ENCODE data around the gene ADAT2. TPM values are rescaled to one million over a fixed set of nuclear protein-coding genes. Genes with fewer than 3 reads are reported as not detected.
A peak's percentile ranks its signal among the peaks of the same experiment; 100 is the strongest.

Gene ADAT2
- total and polyA plus RNA-seq, 2 of the 13 experiments (the other 11 are each of a cell fraction or from before 2014, with no cell fraction given), result 10.5 to 18.3 TPM

DNA sequence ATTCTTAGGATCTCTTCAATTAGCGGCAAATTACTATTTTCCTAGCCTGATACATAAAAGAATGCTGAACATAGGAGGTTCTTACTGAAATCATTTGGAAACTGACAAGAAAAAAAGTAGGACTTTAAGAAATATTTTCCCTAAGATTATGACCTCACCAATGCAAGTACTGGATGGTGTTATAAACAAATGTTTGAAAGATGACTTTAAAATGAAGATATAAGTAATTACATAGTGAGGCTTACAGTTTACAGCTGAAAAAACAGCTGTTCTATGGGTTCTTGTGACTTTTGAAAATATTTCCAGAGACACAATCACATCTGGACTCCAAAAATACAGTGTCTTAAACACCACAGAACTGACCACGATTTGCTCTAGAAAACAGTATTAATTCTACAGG, 64.9 kb downstream of the ADAT2 start:
- DNase-seq (ENCODE audit: low spot score) (no peak), ATAC-seq (no peak), FAIRE-seq (no peak)
- Histone ChIP-seq H3K9ac (ENCODE audit: insufficient read depth, low read depth, low read length) (no peak overlapping the region), H3K79me2 (ENCODE audit: insufficient read depth, low read length) (no peaks in the 10 kb centered on the region), H4K20me1 (ENCODE audit: insufficient read depth, low read length) (no peaks in the 10 kb centered on the region), H3K9me3 (ENCODE audit: low read length) (no peaks in the 10 kb centered on the region), H3K36me3 (replicated peaks in 1 of 2; ENCODE audit: control insufficient read depth in 1 of 2, insufficient read depth in 2 of 2, low read length in 2 of 2) (no peaks in the 10 kb centered on the region), H3K27ac (ENCODE audit: extremely low read length, insufficient read depth, low read length) (no peak overlapping the region), H3K4me1 (ENCODE audit: insufficient read depth, low read length) (peaks cover 3% of the 10 kb centered on the region), H3K27me3 (ENCODE audit: control insufficient read depth in 1 of 2, insufficient read depth in 2 of 2, low read length in 2 of 2) (no peaks in the 10 kb centered on the region; a peak in 1 of 5 replicates), H3K4me2 (ENCODE audit: low read depth, low read length) (no peak overlapping the region), H2AFZ (ENCODE audit: low read length) (no peak overlapping the region), H3K4me3 (replicated peaks in 1 of 3; ENCODE audit: insufficient read depth in 1 of 3, low read depth in 2 of 3, low read length in 3 of 3) (no peak overlapping the region)
- in situ Hi-C loops (cut with HindIII; ENCODE audit: extremely low pct_ligation_motif_present, low pct_unique_long_range_greater_than_20kb) (no loop called here), intact Hi-C loops (cut with micrococcal nuclease; ENCODE audit: unreplicated experiment) (no loop called here)
- peak; percentile 43; the same call in 1 of the 2 replicates for TF ChIP-seq ATF7 (IDR thresholded peaks at IDR 0.05)
- no peak for TF ChIP-seq ATF7 (CRISPR knock-in tag; IDR thresholded peaks at IDR 0.05)
- no peak for TF ChIP-seq MAFG (CRISPR knock-in tag; IDR thresholded peaks at IDR 0.05)
- no peak for TF ChIP-seq ZNF530 (CRISPR knock-in tag; IDR thresholded peaks at IDR 0.05; ENCODE audit: low read depth)
- no peak for TF ChIP-seq SUZ12 (IDR thresholded peaks at IDR 0.05; ENCODE audit: low read depth, low read length)
- TF ChIP-seq ZNF510 (CRISPR knock-in tag; IDR thresholded peaks at IDR 0.05; ENCODE audit: low read depth), result no peak
- WGBS (ENCODE audit: low lambda C conversion rate), result 61% methylated on average over 2 of the region's 2 CpGs
- no TSS peak for BruUV-seq (replicated peaks)
- CTCF ChIA-PET (ENCODE audit: low intra/inter-chr PET ratio, low total read pairs), result no interaction called here
- POLR2A ChIA-PET, result no interaction called here

DNA sequence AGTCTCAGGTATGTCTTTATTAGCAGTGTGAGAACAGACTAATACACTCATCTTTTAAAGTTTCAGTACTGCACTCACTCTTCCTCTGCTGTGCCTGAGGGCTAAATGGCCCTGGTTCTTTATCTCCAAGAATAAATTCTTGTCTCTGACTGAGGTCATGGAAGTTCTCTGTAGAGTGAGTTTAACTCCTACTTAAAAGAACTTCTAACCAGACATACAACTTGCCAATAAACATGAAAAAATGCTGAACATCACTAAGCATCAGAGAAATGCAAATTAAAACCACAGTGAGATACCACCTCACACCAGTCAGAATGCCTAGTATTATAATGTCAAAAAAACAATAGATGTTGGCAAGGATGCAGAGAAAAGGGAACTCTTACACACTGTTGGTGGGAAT, 73.6 kb downstream of the ADAT2 start:
- in situ Hi-C loops (cut with HindIII; ENCODE audit: extremely low pct_ligation_motif_present, low pct_unique_long_range_greater_than_20kb) (no loop called here), intact Hi-C loops (cut with micrococcal nuclease; ENCODE audit: unreplicated experiment) (no loop called here)
- no peak overlapping the region for H3K4me2 ChIP-seq (ENCODE audit: low read depth, low read length)
- no peak for ATAC-seq
- POLR2A ChIA-PET, result no interaction called here
- H3K79me2 ChIP-seq (ENCODE audit: insufficient read depth, low read length), result no peaks in the 10 kb centered on the region
- BruUV-seq (replicated peaks), result no TSS peak
- H3K27me3 ChIP-seq (ENCODE audit: control insufficient read depth in 1 of 2, insufficient read depth in 2 of 2, low read length in 2 of 2), result no peaks in the 10 kb centered on the region
- DNase-seq (ENCODE audit: low spot score), result no peak
- CTCF ChIA-PET (ENCODE audit: low intra/inter-chr PET ratio, low total read pairs), result no interaction called here
- H3K9me3 ChIP-seq (ENCODE audit: low read length), result no peaks in the 10 kb centered on the region
- FAIRE-seq, result no peak
- no peaks in the 10 kb centered on the region for H4K20me1 ChIP-seq (ENCODE audit: insufficient read depth, low read length)
- H3K9ac ChIP-seq (ENCODE audit: insufficient read depth, low read depth, low read length), result no peak overlapping the region
- no peak overlapping the region for H3K27ac ChIP-seq (ENCODE audit: extremely low read length, insufficient read depth, low read length)
- H3K4me3 ChIP-seq (replicated peaks in 1 of 3; ENCODE audit: insufficient read depth in 1 of 3, low read depth in 2 of 3, low read length in 3 of 3), result no peak overlapping the region
- H2AFZ ChIP-seq (ENCODE audit: low read length), result no peak overlapping the region
- H3K4me1 ChIP-seq (ENCODE audit: insufficient read depth, low read length), result no peaks in the 10 kb centered on the region; the same call in 1 of the 2 replicates
- H3K36me3 ChIP-seq (replicated peaks in 1 of 2; ENCODE audit: control insufficient read depth in 1 of 2, insufficient read depth in 2 of 2, low read length in 2 of 2), result no peaks in the 10 kb centered on the region
- TF ChIP-seq SP1 (IDR thresholded peaks at IDR 0.05), result no peak
- TF ChIP-seq SP1 (CRISPR knock-in tag; IDR thresholded peaks at IDR 0.05), result no peak
- TF ChIP-seq ZNF143 (CRISPR knock-in tag; IDR thresholded peaks at IDR 0.05), result no peak
- TF ChIP-seq NR2F2 (IDR thresholded peaks at IDR 0.05; ENCODE audit: borderline replicate concordance, low read depth), result no peak
- TF ChIP-seq GPN1 (CRISPR knock-in tag; IDR thresholded peaks at IDR 0.05; ENCODE audit: borderline replicate concordance), result no peak
- TF ChIP-seq, protein P1, sequence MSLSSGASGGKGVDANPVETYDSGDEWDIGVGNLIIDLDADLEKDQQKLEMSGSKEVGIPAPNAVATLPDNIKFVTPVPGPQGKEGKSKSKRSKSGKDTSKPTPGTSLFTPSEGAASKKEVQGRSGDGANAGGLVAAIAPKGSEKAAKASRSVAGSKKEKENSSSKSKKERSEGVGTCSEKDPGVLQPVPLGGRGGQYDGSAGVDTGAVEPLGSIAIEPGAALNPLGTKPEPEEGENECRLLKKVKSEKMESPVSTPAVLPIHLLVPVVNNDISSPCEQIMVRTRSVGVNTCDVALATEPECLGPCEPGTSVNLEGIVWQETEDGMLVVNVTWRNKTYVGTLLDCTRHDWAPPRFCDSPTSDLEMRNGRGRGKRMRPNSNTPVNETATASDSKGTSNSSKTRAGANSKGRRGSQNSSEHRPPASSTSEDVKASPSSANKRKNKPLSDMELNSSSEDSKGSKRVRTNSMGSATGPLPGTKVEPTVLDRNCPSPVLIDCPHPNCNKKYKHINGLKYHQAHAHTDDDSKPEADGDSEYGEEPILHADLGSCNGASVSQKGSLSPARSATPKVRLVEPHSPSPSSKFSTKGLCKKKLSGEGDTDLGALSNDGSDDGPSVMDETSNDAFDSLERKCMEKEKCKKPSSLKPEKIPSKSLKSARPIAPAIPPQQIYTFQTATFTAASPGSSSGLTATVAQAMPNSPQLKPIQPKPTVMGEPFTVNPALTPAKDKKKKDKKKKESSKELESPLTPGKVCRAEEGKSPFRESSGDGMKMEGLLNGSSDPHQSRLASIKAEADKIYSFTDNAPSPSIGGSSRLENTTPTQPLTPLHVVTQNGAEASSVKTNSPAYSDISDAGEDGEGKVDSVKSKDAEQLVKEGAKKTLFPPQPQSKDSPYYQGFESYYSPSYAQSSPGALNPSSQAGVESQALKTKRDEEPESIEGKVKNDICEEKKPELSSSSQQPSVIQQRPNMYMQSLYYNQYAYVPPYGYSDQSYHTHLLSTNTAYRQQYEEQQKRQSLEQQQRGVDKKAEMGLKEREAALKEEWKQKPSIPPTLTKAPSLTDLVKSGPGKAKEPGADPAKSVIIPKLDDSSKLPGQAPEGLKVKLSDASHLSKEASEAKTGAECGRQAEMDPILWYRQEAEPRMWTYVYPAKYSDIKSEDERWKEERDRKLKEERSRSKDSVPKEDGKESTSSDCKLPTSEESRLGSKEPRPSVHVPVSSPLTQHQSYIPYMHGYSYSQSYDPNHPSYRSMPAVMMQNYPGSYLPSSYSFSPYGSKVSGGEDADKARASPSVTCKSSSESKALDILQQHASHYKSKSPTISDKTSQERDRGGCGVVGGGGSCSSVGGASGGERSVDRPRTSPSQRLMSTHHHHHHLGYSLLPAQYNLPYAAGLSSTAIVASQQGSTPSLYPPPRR (CRISPR knock-in tag; IDR thresholded peaks at IDR 0.05; ENCODE audit: borderline replicate concordance), result no peak
- TF ChIP-seq, protein P2, sequence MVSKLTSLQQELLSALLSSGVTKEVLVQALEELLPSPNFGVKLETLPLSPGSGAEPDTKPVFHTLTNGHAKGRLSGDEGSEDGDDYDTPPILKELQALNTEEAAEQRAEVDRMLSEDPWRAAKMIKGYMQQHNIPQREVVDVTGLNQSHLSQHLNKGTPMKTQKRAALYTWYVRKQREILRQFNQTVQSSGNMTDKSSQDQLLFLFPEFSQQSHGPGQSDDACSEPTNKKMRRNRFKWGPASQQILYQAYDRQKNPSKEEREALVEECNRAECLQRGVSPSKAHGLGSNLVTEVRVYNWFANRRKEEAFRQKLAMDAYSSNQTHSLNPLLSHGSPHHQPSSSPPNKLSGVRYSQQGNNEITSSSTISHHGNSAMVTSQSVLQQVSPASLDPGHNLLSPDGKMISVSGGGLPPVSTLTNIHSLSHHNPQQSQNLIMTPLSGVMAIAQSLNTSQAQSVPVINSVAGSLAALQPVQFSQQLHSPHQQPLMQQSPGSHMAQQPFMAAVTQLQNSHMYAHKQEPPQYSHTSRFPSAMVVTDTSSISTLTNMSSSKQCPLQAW (CRISPR knock-in tag; IDR thresholded peaks at IDR 0.05), result no peak
- no peak for TF ChIP-seq CBX1 (IDR thresholded peaks at IDR 0.05; ENCODE audit: low read depth)
- TF ChIP-seq KDM5B (CRISPR knock-in tag; IDR thresholded peaks at IDR 0.05; ENCODE audit: borderline replicate concordance), result no peak
- TF ChIP-seq ZNF7 (CRISPR knock-in tag; IDR thresholded peaks at IDR 0.05), result no peak
- no peak for TF ChIP-seq NFRKB (IDR thresholded peaks at IDR 0.05)
